Natural killer cell (primary cell): ENCODE data around the gene GABBR1. TPM values are rescaled to one million over a fixed set of nuclear protein-coding genes. Genes with fewer than 3 reads are reported as not detected.
A peak's percentile ranks its signal among the peaks of the same experiment; 100 is the strongest.

Source experiments
- ATAC-seq, 3 donors: fragments of 150-1000 bp in 2 of 3; fragments of 200-7000 bp in 1 of 3; cut with Tn5 transposase; 1 replicate in 1 of 3; 2 replicates in 2 of 3; pipeline ENCODE4 v1.10.0; 2021; ENCODE audit warnings: mild to moderate bottlenecking in 2 of 3, moderate library complexity in 2 of 3
- DNase-seq, 2 donors: peaks; one replicate each; pipeline versions ENCODE4 v3.0.0 to v3.0.0-alpha.2; 2013 to 2021; ENCODE audit warnings: mixed read lengths in 1 of 2
- H3K27ac ChIP-seq: one replicate; pipeline ENCODE4 v1.5.1; 2013; ENCODE audit warnings: mild to moderate bottlenecking, low read length
- H3K27me3 ChIP-seq: one replicate; pipeline ENCODE4 v1.6.1; 2013; ENCODE audit warnings: low read length; ENCODE audit not compliant: control insufficient read depth, insufficient read depth
- H3K36me3 ChIP-seq: one replicate; pipeline ENCODE4 v1.6.1; 2013; ENCODE audit warnings: low read length; ENCODE audit not compliant: control insufficient read depth, insufficient read depth
- H3K4me1 ChIP-seq: one replicate; pipeline ENCODE4 v1.6.1; 2013; ENCODE audit warnings: low read length; ENCODE audit not compliant: control insufficient read depth, insufficient read depth
- H3K4me3 ChIP-seq: one replicate; pipeline ENCODE4 v1.5.1; 2013; ENCODE audit warnings: low read length
- H3K9me3 ChIP-seq: one replicate; pipeline ENCODE4 v1.6.1; 2013; ENCODE audit warnings: low read length; ENCODE audit not compliant: control insufficient read depth, insufficient read depth
- H3K27ac Mint-ChIP-seq, 2 donors: one replicate each; pipeline ENCODE4 v1.8.0; 2022; ENCODE audit warnings: mild to moderate bottlenecking in 2 of 2, mixed read lengths in 2 of 2, moderate library complexity in 1 of 2
- H3K27me3 Mint-ChIP-seq, 2 donors: one replicate each; pipeline ENCODE4 v1.8.0; 2022; ENCODE audit warnings: low read depth in 2 of 2, mixed read lengths in 2 of 2
- H3K36me3 Mint-ChIP-seq: one replicate; pipeline ENCODE4 v1.8.0; 2022; ENCODE audit warnings: mixed read lengths
- H3K4me1 Mint-ChIP-seq, 2 donors: one replicate each; pipeline ENCODE4 v1.8.0; 2022; ENCODE audit warnings: mixed read lengths in 2 of 2
- H3K4me3 Mint-ChIP-seq: one replicate; pipeline ENCODE4 v1.8.0; 2022; ENCODE audit warnings: mild to moderate bottlenecking, moderate library complexity, mixed read lengths
- H3K9me3 Mint-ChIP-seq, 2 donors: one replicate each; pipeline ENCODE4 v1.8.0; 2022; ENCODE audit warnings: mixed read lengths in 2 of 2
- CTCF ChIP-seq: fragments of 200-600 bp; IDR thresholded peaks from one replicate; pipeline ENCODE4 v1.8.0; 2022; ENCODE audit warnings: antibody characterized with exemption
- WGBS: methylation state at CpG from one replicate; pipeline ENCODE4 v1.1.7; 2013; ENCODE audit warnings: missing lambda C conversion rate; ENCODE audit not compliant: insufficient coverage; 5-methylcytosine and 5-hydroxymethylcytosine counted together
- intact Hi-C: fragments of 100-400 bp; cut with micrococcal nuclease; formaldehyde crosslinking; loops from one replicate; pipeline ENCODE4 v1.14.2; 2022
- total RNA-seq, 4 donors: library from RNA; stranded (reverse); fragments of 120-200 nt in 1 of 4; gene quantifications; one replicate each; pipeline versions ENCODE4 v1.2.3 to v1.2.4, GENCODE V29; 2013 to 2022

The GABBR1 gene
- total RNA-seq = 10 to 100 TPM in 2 of 3 donors, 1 to 10 TPM in 1; 7.6 to 12.8 (median 10.9) TPM
- 37.0 TPM for total RNA-seq (2013)

GRCh38 chr6:29632789-29633533 is at the start of gene GABBR1:
TSS of gene GABBR1 (minus strand) at chr6:29633183. CDS start at chr6:29632385, 798 bp downstream.
- DNase-seq (peak; percentile 32 to 80), ATAC-seq (peak; percentile 69 to 77 (median 73))
- H3K36me3 Mint-ChIP-seq = no peaks in the 10 kb centered on the region
- peaks cover 20 to 34% of the 10 kb centered on the region in 2 donors for H3K4me1 Mint-ChIP-seq
- no peak for TF ChIP-seq CTCF
- peak within 1 kb of the TSS; percentile 73 for H3K4me3 ChIP-seq
- peak within 1 kb of the TSS; percentile 90 for H3K4me3 Mint-ChIP-seq
- peaks cover 31% of the 10 kb centered on the region for H3K4me1 ChIP-seq
- peaks cover 43 to 56% of the 10 kb centered on the region in 2 donors for H3K27me3 Mint-ChIP-seq
- no peaks in the 10 kb centered on the region for H3K9me3 ChIP-seq
- no peaks in the 10 kb centered on the region for H3K9me3 Mint-ChIP-seq
- WGBS = under 1% methylated on average over 56 of the region's 57 CpGs
- no peaks in the 10 kb centered on the region for H3K36me3 ChIP-seq
- intact Hi-C loops = no loop called here
- peak within 1 kb of the TSS in 1 of 2 donors; percentile 78 for H3K27ac Mint-ChIP-seq
- H3K27ac ChIP-seq = peak within 1 kb of the TSS; percentile 59
- H3K27me3 ChIP-seq = peaks cover 24% of the 10 kb centered on the region

GRCh38 chr6:29681811-29682210 is 48.8 kb upstream of the GABBR1 start:
- DNase-seq (no peak), ATAC-seq (no peak)
- Histone ChIP-seq H3K9me3 (no peaks in the 10 kb centered on the region), H3K4me3 (no peak overlapping the region), H3K27ac (no peak overlapping the region), H3K27me3 (no peaks in the 10 kb centered on the region), H3K4me1 (peaks cover 4% of the 10 kb centered on the region), H3K36me3 (no peaks in the 10 kb centered on the region)
- intact Hi-C loops = no loop called here
- Mint-ChIP-seq H3K4me3 (no peak overlapping the region), H3K9me3 (no peaks in the 10 kb centered on the region), H3K27me3 (peaks cover 0 to 2% of the 10 kb centered on the region in 2 donors), H3K36me3 (no peaks in the 10 kb centered on the region), H3K4me1 (peaks cover 7 to 10% of the 10 kb centered on the region in 2 donors), H3K27ac (no peak overlapping the region)
- TF ChIP-seq CTCF = no peak
- WGBS = 95% methylated on average over 7 of the region's 8 CpGs

GRCh38 chr6:29680904-29681303 is 47.9 kb upstream of the GABBR1 start, which contains the start of gene ZFP57:
TSS of gene ZFP57 (minus strand) at chr6:29681152. CDS start at chr6:29677003, 4,149 bp downstream.
- peak within 1 kb of the TSS; percentile 45 for H3K4me3 ChIP-seq
- H3K4me3 Mint-ChIP-seq = peak within 1 kb of the TSS; percentile 87
- H3K27ac ChIP-seq = peak within 1 kb of the TSS; percentile 29
- no peaks in the 10 kb centered on the region for H3K36me3 Mint-ChIP-seq
- intact Hi-C loops = no loop called here
- no peaks in the 10 kb centered on the region for H3K27me3 ChIP-seq
- H3K9me3 Mint-ChIP-seq = no peaks in the 10 kb centered on the region
- H3K9me3 ChIP-seq = no peaks in the 10 kb centered on the region
- H3K4me1 ChIP-seq = peaks cover 4% of the 10 kb centered on the region
- no peak for TF ChIP-seq CTCF
- peak within 1 kb of the TSS in 1 of 2 donors; percentile 60 for H3K27ac Mint-ChIP-seq
- no peaks in the 10 kb centered on the region for H3K36me3 ChIP-seq
- ATAC-seq (peak in 1 of 3 donors; percentile 42), DNase-seq (no peak)
- H3K27me3 Mint-ChIP-seq = peaks cover 0 to 2% of the 10 kb centered on the region in 2 donors
- peaks cover 10 to 11% of the 10 kb centered on the region in 2 donors for H3K4me1 Mint-ChIP-seq
- 48% methylated on average over 31 of the region's 31 CpGs for WGBS
